CD4-positive, alpha-beta T cell treated with Interleukin-15 for 4 hours (primary cell): ENCODE measurements around the gene KRTAP5-9.
"Not testable (repeated sequence)": the region's sequence is repeated elsewhere in the genome, so short reads cannot be mapped to it uniquely, and the experiment has no call there.

Source experiments
- DNase-seq: peaks from one replicate; pipeline ENCODE4 v3.0.0-alpha.2; 2020; ENCODE audit warnings: low spot score

Gene KRTAP5-9

DNA sequence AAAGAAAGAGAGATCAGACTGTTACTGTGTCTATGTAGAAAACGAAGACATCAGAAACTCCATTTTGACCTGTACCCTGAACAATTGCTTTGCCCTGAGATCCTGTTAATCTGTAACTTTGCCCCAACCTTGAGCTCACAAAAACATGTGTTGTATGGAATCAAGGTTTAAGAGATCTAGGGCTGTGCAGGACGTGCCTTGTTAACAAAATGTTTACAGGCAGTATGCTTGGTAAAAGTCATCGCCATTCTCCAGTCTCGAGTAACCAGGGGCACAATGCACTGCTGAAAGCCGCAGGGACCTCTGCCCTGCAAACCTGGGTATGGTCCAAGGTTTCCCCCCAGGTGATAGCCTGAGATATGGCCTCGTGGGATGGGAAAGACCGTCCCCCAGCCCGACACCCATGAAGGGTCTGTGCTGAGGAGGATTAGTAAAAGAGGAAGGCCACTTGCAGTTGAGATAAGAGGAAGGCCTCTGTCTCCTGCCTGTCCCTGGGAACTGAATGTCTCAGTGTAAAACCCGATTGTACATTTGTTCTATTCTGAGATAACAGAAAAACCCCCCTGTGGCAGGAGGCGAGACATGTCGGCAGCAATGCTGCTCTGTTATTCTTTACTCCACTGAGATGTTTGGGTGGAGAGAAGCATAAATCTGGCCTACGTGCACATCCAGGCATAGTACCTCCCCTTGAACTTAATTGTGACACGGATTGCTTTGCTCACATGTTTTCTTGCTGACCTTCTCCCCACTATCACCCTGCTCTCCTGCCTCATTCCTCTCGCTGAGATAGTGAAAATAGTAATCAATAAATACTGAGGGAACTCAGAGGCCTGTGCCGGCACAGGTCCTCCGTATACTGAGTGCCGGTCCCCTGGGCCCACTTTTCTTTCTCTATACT, 13.3 kb upstream of the KRTAP5-9 start:
- not testable (repeated sequence) for DNase-seq

DNA sequence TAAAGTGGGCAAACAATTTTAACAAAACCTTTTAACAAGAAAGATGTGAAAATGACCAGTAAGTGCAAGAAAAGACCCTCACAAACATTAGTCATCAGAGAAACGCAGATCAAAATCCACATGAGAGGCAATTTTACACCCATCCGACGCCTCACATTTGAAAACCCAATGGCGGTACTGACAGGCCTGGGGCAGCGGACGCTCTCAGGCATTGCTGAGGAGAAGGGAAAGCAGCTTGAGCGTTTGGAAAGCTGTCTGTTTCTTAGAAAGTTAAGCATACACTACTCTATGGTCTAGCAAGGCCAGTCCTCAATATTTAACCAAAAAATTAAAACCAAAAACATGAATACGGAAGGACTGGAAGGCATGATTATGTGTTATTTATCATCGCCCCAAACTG, 12.4 kb upstream of the KRTAP5-9 start:
- DNase-seq, result no peak

DNA sequence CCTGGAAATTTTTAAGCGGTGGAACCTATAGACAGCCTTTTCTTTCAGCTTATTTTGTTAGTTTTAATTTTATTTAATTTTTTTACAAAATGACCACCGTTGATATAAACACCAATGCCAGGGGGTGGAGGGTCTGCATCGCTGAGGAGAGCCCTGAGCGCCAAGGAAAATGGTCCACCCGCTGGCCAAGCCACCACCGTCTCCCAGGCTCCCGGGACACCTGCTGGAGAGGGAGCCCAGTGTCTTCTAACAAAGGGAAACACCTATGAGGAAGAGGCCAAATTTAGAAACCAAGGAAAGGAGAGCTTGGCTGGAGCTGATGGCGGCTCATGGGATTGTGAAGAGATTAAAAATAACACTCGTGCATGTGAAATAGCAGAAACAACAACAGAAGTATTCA, 10.7 kb upstream of the KRTAP5-9 start:
- no peak for DNase-seq

DNA sequence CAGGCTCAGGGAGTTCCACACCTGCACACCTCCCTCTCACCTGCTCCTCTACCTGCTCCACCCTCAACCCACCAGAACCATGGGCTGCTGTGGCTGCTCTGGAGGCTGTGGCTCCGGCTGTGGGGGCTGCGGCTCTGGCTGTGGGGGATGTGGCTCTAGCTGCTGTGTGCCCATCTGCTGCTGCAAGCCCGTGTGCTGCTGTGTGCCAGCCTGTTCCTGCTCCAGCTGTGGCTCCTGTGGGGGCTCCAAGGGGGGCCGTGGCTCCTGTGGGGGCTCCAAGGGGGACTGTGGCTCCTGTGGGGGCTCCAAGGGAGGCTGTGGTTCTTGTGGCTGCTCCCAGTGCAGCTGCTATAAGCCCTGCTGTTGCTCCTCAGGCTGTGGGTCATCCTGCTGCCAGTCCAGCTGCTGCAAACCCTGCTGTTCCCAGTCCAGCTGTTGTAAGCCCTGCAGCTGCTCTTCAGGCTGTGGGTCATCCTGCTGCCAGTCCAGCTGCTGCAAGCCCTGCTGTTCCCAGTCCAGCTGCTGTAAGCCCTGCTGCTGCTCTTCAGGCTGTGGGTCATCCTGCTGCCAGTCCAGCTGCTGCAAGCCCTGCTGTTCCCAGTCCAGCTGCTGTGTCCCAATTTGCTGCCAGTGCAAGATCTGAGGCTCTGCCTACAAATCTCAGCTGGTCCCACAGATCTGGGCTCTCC, 10.1 kb upstream of the KRTAP5-9 start, which contains the start of gene KRTAP5-8:
TSS of gene KRTAP5-8 (plus strand) at position 49 of the 689 bp plus-strand sequence. CDS start at position 80, 31 bp downstream.
- DNase-seq, result not testable (repeated sequence)

DNA sequence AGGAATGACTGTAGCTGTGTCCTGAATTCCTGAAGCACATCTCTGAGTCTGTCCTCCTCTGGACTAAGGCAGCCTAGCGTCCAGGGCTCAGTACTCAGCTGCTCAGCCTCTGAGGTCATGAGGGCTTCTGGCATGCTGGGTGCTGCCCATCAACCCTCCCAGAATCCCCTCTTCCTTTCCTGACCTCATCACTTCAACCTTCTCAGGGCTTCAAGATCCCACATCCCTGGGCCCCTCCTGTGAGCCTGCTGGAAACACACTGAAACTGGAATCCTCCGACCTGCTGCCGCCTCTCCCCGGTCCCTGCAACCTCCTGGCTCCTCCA, 9.6 kb upstream of the KRTAP5-9 start:
- DNase-seq, result no peak

DNA sequence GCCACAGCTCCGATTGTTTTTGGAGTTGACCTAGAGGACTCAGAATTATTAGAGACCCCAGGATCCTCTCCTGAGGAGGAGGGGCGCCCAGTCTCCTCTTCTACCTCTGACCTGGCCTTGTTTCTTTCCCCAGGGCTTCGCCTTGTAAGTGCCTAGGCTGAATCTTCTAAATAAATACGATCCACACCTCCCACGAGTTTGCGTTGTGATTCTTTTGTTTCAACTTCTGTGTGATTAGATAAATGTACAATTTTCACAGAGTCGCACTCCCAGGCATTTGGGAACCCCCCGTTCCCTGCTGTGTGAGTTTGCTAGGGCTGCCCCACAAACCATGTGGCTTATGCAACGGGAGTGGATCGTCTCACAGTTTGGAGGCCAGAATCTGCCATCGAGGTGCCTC, 9.2 kb upstream of the KRTAP5-9 start:
- no peak for DNase-seq

DNA sequence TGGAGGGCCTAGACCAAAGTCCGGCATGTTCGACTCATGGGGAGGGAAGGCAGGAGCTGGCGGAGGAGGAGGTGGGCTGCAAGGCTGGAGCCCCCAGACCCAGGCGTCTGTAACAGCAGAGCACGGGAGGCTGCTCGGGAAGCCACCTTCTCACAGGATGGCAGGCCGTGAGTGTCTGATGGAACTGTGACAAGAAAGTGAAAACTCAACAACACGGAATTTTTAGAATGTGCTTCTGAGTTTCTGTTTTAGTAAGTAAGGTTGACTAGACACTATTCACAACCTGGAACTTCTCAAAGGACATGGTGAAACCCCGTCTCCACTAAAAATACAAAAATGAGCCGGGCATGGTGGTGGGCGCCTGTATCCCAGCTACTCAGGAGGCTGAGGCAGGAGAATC, 8.2 kb upstream of the KRTAP5-9 start:
- not testable (repeated sequence) for DNase-seq

DNA sequence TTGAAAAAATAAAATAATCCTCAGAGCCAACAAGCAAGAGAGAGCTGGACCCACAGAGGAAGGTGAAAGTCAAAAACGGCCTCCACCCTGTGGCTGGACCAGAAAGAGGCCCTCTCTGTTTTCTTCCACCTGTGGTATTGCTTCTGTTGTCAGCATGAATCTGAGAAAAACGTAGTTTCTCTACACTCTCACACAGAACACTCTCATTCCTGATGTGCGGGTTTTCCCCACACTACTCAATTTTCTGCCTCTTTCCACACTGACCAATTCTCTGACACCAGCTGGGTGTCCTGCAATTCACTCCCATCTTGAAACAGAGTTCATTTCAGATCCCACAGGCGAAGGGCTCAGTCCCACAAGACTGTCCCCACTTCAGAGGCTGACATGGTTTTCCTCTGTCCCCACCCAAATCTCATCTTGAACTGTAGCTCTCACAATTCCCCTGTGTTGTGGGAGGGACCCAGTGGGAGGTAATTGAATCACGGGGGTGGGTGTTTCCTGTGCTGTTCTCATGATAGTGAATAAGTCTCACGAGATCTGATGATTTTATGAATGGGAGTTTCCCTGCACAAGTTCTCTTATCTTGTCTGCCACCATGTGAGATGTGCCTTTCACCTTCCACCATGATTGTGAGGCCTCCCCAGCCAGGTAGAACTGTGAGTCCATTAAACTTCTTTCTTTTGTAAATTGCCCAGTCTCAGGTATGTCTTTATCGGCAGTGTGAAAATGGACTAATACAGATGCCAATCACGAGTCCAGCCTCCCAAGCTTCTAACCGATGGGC, 7.5 kb upstream of the KRTAP5-9 start:
- DNase-seq, result not testable (repeated sequence)

DNA sequence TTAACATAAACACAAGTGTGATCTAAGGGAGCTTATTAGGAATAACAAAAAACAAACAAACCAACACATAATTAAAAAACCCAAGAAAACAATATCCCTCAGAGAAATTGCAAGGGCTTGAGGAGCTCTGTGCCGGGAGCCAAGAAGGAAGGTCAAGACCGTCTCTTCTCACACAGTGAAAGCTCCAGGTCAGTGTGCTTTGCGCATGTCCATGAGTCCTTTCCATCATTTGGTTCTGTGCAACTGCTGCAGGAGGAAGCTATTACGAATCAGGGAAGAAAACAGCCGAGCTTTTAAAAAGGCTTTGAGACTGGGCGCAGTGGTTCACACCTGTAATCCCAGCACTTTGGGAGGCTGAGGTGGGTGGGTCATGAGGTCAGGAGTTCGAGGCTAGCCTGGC, 5.8 kb upstream of the KRTAP5-9 start:
- no peak for DNase-seq

DNA sequence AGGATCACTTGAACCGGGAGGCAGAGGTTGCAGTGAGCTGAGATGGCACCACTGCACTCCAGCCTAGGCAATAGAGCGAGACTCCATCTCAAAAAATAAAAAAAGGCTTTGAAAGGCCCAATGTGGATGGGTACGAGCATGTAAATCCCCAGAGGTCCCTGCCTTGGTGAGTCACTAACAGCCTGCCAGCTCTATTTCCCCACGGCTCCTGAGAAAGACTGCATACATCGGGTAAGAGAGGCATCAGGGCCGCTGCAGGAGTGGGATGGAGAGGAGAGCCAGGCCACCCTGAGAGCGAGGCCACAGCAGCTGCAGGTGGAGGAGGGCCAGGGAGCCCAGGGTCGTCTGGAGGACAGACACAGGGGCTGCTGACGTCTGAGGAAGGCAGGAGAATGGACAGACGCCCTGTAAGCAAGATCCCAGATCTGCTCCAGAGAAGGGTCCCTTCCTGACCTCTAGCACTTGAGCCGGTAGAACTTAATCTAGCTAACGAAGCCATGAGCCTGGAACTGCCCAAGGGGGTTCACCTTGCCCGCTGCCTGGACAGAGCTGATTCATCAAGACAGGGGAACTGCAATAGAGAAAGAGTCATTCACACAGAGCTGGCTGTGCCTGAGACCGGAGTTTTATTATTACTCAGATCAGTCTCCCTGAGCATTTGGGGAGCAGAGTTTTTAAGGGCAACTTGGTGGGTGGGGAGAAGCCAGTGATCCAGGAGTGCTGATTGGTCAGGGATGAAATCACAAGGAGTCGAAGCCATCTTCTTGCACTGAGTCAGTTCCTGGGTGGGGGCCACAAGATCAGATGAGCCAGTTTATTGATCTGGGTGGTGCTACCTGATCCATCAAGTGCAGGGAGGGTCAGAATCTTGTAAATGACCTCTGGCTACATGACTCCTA, 5.1 kb upstream of the KRTAP5-9 start:
- no peak for DNase-seq

DNA sequence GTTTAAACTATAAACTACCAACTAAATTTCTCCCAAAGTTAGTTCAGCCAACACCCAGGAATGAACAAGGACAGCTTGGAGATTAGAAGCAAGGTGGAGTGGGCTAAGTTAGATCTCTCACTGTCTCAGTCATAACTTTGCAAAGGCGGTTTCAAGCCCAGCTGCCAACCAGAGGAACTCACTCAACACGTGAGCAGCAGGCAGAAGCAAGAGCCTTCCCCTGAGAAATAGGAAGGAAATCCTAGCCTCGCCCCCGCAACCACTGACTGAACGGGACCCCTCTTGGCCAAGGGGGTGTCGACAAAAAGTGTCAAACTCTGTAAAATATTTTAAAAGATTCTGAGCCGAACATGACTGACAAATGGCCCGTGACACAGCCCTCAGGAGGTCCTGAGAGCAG, 4.4 kb upstream of the KRTAP5-9 start:
- no peak for DNase-seq

DNA sequence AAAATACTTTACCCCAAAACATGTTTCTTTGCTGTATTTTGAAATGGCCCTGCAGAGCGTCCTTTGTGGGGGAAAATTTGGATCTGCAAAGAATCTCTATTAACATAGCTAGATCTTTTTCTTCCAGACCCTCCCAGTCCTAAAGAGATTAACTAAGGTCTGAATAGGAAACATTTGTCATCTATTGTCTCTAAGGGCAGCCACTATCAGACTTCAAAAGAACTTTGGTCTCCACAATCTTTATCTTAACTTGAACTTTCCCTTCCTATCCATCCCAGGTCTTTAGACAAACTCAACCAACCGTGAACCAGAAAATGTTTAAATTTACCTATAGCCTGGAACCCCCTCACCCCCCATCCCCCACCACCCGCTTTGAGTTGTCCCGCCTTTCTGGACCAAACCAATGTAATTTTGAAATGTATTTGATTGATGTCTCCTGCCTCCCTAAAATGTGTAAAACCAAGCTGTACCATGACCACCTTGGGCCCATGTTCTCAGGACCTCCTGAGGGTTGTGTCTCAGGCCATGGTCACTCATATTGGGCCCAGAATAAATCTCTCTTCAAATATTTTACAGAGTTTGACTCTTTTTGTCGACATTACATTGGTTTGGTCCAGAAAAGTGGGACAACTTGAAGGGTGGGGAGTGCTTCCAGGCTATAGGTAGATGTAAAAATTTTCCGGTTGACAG, 3.5 kb upstream of the KRTAP5-9 start:
- DNase-seq, result no peak

DNA sequence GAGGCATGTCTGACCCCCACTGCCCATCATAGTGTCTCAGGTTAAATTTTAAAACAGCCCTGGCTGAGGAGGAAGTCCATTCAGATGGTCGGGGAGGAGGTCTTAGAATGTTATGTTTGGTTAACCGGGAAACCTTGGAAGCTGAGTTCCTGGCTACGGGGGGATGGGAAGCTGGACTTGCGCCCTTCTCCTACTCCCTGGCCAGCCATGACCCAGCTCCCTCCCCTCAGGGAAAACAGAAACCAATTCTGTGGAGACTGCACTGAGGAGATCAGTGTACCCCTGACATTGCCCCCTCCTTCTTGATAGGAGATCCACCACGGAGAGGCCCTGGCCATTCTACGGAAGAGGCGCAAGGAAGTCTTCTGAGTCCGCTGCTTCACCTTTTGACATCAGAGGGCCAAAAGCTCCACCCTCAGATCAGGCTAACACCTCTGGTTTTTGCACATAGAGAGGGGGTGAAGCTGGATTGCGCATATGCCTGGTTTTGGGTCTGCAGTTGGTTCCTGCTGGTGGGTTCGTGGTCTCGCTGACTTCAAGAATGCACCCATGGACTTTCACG, 2.7 kb upstream of the KRTAP5-9 start:
- DNase-seq, result no peak

DNA sequence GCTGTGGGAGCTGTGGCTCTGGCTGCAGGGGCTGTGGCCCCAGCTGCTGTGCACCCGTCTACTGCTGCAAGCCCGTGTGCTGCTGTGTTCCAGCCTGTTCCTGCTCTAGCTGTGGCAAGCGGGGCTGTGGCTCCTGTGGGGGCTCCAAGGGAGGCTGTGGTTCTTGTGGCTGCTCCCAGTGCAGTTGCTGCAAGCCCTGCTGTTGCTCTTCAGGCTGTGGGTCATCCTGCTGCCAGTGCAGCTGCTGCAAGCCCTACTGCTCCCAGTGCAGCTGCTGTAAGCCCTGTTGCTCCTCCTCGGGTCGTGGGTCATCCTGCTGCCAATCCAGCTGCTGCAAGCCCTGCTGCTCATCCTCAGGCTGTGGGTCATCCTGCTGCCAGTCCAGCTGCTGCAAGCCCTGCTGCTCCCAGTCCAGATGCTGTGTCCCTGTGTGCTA, 514 bp downstream of the KRTAP5-9 start:
- DNase-seq, result no peak

DNA sequence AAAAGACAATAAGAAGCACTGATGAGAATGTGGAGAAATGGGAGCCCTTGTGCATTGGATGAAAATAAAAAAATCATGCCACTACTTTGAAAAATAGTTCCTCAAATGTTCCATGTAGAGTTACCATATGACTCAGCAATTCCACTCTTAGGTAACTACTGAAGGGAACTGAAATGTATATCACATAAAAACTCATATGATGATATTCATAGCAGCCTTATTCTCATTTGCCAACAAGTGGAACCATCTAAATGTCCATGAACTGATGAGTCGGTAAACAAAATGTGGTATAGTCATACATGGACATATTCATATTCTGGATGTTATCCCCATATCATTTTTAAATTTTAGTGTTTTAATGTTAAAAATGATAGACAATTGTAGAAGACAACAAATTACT, 3.5 kb downstream of the KRTAP5-9 start:
- no peak for DNase-seq

DNA sequence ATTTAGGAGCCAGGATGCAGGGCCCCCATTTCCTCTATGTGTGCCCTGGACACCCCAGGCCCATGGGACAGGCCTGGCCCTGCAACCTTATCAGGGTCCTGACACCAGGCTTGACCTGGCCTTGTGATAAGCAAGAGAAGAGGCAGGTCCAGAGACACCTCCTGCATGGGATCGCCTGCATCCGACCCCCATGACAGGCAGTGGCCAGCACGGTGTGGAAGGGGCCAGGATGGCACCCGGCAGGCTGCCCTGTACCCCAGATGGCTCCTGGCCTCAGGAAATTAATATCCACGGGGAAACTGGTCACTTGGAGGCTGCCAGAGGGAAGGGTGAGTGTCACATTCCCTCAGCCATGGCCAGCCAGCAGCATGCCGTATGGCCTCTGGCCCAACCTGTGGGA, 6.8 kb downstream of the KRTAP5-9 start:
- DNase-seq, result no peak

DNA sequence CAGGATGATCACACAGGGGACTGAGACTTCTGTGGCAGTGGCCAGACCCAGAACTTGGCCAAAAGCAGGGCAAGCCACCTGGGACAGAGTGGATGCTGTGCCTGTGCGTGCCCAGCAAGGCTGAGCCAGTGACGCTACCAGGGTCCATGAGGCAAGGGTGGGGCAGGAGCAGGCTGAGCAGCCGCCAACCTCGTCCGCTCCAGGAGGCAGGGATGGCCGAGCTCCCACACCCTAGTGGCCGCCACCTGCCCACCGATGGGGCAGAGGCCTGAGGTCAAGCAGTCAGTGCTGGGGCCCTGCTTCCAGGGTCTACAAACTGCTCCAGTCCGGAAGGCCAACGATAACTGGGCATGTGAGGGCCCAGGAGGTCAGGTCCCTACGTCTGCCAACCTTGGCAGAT, 7.3 kb downstream of the KRTAP5-9 start:
- DNase-seq, result no peak

DNA sequence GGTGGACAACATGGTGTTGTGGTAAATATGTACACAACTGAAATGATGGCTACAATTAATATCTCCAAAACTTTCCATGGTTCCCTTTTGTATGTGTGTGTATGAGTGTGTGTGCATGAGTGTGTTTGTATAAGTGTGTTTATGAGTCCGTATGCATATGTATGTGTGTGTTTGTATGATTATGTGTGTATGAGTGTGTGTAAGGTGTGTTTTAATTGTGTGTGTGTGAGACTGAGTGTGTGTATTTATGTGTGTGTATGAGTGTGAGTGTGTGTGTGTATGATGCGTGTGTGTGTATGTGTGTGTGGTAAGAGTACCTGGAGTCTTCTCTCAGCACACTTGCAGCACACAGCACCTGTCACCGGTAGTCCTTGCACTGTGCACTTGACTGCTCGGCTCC, 7.8 kb downstream of the KRTAP5-9 start:
- no peak for DNase-seq

DNA sequence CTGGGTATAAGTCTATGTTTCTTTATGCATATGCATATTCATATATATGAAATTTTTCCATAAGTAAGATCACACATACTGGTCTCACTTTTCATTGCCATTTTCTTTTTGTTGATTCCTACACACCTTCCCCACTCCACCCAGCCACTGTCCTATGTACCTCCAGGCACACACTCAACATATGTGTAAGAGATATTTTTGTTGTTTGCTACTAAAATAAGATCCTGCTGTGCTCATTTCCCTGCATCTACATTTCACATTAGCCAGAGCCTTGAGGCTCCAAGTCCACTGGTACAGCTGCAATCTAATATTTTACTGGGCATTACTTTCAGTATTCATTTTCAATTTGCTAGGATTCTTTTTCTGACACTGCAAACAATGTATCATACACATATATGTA, 9.0 kb downstream of the KRTAP5-9 start:
- DNase-seq, result no peak

DNA sequence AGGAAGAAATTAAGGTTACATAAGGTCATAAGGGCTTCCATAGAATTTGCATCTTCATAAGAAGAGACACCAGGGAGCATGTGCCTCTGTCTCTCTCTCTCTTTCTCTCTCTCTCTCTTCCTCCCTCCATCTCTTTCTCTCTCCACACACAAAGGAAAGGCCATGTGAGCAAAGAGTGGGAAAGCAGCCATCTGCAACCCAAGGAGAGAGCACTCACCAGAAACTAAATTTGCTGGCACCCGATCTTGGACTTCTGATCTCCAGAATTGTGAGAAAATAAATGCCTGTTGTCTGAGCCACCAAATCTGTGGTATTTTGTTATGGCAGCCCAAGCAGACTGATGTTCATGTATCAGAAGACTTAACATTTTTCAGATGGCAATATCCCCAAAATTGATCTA, 10.8 kb downstream of the KRTAP5-9 start:
- DNase-seq, result no peak

DNA sequence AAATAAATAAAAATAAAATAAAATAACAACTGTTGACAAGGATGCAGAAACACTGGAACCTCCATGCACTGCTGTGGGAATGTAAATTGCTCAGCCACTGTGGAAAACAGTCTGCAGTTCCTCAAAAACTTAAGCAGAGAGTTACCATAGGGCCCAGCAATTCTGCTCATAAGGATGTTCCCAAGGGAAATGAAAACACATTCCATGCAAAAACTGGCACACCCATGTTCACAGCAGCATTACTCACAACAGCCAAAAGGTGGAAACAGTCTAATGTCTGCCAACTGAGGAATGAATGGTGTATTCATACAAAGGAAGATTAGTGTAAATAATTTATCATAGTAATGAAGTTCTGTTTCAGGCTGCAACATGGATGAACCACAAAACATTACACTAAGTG, 13.9 kb downstream of the KRTAP5-9 start:
- no peak for DNase-seq
